Progenitor cell of endocrine pancreas (in vitro differentiated cells): ENCODE data around the gene WWP2. TPM values are rescaled to one million over a fixed set of nuclear protein-coding genes. Genes with fewer than 3 reads are reported as not detected.

ENCODE experiments used
- DNase-seq: peaks from one replicate; pipeline ENCODE4 v3.0.0; 2021; ENCODE audit warnings: low spot score; ENCODE audit not compliant: unreplicated experiment
- H3K27ac Mint-ChIP-seq: 2 replicates; pipeline ENCODE4 v1.8.0; 2021; ENCODE audit warnings: mild to moderate bottlenecking, moderate library complexity, mixed read lengths
- H3K27me3 Mint-ChIP-seq: 2 replicates; pipeline ENCODE4 v1.8.0; 2021; ENCODE audit warnings: mixed read lengths
- H3K36me3 Mint-ChIP-seq: 2 replicates; pipeline ENCODE4 v1.8.0; 2022; ENCODE audit warnings: mixed read lengths; ENCODE audit not compliant: insufficient read depth
- H3K4me1 Mint-ChIP-seq: 2 replicates; pipeline ENCODE4 v1.8.0; 2021; ENCODE audit warnings: low read depth, mixed read lengths
- H3K4me3 Mint-ChIP-seq: 2 replicates; pipeline ENCODE4 v1.8.0; 2021; ENCODE audit warnings: low read depth, mild to moderate bottlenecking, moderate library complexity, mixed read lengths
- H3K9me3 Mint-ChIP-seq: 2 replicates; pipeline ENCODE4 v1.8.0; 2021; ENCODE audit warnings: low read depth, mixed read lengths
- CTCF ChIP-seq: fragments of 200-600 bp; sonication (generic); IDR thresholded peaks from one replicate; pipeline ENCODE4 v1.5.0; 2021; ENCODE audit warnings: antibody characterized with exemption, mild to moderate bottlenecking; ENCODE audit not compliant: unreplicated experiment
- total RNA-seq: library from RNA; stranded (reverse); gene quantifications from 2 replicates; pipeline ENCODE4 v1.2.1, GENCODE V29; 2021

The WWP2 gene
- total RNA-seq, 1 donor from 2014 or later = 62.3 TPM

GRCh38 chr16:69839240-69839688, 77.1 kb downstream of the WWP2 start:
- Mint-ChIP-seq H3K27me3 (no peaks in the 10 kb centered on the region), H3K4me3 (no peak overlapping the region), H3K36me3 (peaks cover 9% of the 10 kb centered on the region), H3K4me1 (peaks cover 11% of the 10 kb centered on the region), H3K27ac (peak overlapping the region; percentile 14), H3K9me3 (no peaks in the 10 kb centered on the region)
- no peak for TF ChIP-seq CTCF
- DNase-seq = no peak

GRCh38 chr16:69839798-69840409, 77.8 kb downstream of the WWP2 start:
- H3K27ac Mint-ChIP-seq = peak overlapping the region; percentile 33
- peaks cover 9% of the 10 kb centered on the region for H3K36me3 Mint-ChIP-seq
- H3K27me3 Mint-ChIP-seq = no peaks in the 10 kb centered on the region
- no peaks in the 10 kb centered on the region for H3K9me3 Mint-ChIP-seq
- DNase-seq = no peak
- no peak for TF ChIP-seq CTCF
- H3K4me1 Mint-ChIP-seq = peaks cover 11% of the 10 kb centered on the region
- H3K4me3 Mint-ChIP-seq = no peak overlapping the region

GRCh38 chr16:69840975-69841374, 78.8 kb downstream of the WWP2 start:
- Mint-ChIP-seq H3K36me3 (peaks cover 9% of the 10 kb centered on the region), H3K4me1 (peaks cover 12% of the 10 kb centered on the region), H3K9me3 (no peaks in the 10 kb centered on the region), H3K27me3 (no peaks in the 10 kb centered on the region), H3K4me3 (no peak overlapping the region), H3K27ac (no peak overlapping the region)
- TF ChIP-seq CTCF = no peak
- DNase-seq = no peak

- Mint-ChIP-seq H3K27me3 (no peaks in the 10 kb centered on the region), H3K36me3 (peaks cover 14% of the 10 kb centered on the region), H3K9me3 (no peaks in the 10 kb centered on the region), H3K4me3 (no peak overlapping the region), H3K4me1 (peaks cover 7% of the 10 kb centered on the region), H3K27ac (no peak overlapping the region)
- TF ChIP-seq CTCF = no peak
- no peak for DNase-seq
Measured at GRCh38 chr16:69844441-69844840, 82.3 kb downstream of the WWP2 start.

GRCh38 chr16:69845181-69845580, 83.0 kb downstream of the WWP2 start:
- H3K9me3 Mint-ChIP-seq = no peaks in the 10 kb centered on the region
- peaks cover 1% of the 10 kb centered on the region for H3K4me1 Mint-ChIP-seq
- TF ChIP-seq CTCF = no peak
- H3K36me3 Mint-ChIP-seq = peaks cover 14% of the 10 kb centered on the region
- H3K4me3 Mint-ChIP-seq = no peak overlapping the region
- H3K27ac Mint-ChIP-seq = no peak overlapping the region
- H3K27me3 Mint-ChIP-seq = no peaks in the 10 kb centered on the region
- no peak for DNase-seq
